GM21367 (cell line): Measurements from ENCODE around the gene EPDR1.

Experiments
- ATAC-seq: cut with Tn5 transposase; IDR thresholded peaks from one replicate; pipeline ENCODE4 v1.9.1; 2021; ENCODE audit not compliant: unreplicated experiment

Gene EPDR1

DNA sequence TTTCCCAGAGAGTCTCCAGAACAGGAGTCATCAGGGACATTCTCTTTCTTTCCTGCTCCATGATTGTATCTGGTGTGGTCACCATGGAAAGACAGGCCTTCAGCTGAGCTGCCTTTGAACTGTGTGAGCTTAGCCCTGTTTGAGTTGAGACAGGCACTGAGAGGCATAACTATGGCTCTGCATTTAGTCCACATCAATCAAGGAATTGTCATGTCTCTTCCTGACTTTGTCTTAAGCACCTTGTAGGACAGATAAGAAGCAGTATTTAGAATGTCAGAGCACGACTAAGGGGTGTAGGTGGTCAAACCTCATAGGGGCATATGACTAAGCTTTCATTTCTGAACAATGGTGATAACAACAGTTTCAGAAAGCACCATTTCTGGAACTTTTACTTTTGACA lies 53.5 kb downstream of the EPDR1 start:
- no peak for ATAC-seq

DNA sequence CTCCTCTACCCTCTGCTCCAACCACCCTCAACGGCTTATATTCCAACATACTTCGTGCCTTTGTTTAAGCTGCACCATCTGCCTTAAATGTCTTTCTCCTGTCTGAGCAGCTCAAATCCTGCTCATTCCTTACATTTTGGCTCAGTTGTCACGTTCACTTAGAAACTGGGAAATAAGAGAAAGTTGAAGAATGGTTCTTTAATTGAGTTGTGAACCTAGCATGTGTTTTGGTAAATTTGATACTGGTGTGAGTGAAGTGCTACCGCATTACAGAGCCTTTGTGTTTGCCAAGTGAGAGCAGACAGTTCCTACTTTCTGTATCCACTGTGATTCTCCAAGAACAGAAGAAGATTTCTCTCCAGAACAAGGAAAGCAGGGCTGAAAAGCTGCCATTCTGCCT lies 54.3 kb downstream of the EPDR1 start:
- no peak for ATAC-seq

DNA sequence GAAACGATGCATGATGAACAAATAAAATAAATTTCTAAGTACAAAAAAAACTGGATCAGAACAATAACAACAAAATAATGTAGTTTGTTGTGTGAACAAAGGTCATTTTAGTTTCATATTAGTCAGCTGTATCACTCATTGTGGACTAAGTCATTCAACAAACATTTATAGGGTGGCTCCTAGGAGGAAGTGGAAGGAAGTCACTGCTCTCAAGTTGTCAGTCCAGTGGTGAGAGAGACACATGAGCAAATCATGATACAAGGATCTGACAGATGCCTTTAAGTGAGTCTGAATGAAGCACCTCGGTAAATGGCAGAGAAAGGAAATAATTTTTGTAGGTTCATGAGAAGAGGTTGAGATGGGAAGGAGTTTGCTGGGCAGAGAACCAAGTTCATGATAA lies 56.8 kb downstream of the EPDR1 start:
- ATAC-seq: no peak

DNA sequence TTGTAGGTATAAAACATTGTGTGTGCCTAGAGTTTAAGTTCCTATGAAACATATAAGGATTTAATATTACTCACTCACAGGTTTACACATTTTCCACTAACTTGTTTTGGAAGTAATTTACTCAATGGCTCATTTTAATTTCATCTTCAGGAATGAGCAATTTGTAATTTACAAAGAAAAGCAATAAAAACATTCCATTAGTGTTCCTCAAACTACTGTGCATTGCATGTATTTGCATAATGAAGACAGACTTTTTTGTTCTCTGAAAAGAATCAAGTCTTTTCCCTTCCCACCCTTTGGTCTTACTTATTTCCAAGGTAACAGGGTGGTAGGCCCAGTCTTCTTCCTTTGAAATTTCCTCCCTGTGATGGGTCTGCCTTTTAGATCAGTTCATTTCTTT lies 61.2 kb downstream of the EPDR1 start:
- no peak for ATAC-seq

DNA sequence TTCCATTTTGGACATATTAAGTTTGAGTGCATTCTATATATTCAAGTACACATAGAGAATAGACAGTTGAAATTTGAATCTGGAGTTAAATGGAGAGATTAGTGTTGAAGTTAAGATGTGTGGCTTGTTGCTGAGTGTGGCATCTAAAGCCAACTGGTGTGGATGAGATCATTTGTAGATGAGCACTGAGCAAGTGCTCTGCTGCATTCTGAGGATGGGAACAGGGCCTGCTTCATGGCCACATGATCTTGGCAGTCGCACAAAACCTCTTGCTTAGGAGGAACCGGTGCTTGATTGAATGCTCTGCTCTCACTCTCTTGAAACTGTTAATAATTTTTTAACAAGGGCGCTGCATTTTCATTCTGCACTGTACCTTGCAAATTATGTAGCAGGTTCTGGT lies 62.0 kb downstream of the EPDR1 start:
- ATAC-seq: no peak

DNA sequence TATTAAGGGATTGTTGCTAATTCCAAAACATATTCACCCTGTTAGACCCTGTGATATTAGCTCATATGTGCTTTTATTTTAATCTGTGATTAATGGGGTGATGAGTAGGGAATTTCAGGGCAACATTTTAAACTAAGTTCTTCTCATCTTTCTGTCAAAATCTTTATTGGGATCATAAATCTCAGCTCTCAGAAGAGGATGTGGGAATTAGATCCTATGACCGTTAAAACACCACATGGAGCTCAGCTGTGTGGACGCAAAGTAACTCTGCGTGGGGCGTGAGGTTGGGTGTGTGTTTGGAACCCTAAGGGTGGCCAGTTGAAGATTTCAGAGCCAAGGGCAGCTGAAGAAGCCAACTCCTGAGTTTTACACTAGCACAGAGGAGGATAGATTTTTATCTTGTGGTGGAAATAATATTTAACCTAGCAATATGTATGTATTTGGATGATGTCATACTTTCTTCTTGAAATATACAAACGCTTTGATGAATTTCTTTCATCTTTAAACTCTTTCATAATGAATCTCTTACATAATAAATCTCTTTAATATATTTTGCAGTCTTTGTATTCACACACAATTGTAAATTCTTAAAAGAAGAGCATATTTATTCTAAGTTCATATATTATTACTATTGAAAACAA lies 64.4 kb downstream of the EPDR1 start:
- no peak for ATAC-seq

DNA sequence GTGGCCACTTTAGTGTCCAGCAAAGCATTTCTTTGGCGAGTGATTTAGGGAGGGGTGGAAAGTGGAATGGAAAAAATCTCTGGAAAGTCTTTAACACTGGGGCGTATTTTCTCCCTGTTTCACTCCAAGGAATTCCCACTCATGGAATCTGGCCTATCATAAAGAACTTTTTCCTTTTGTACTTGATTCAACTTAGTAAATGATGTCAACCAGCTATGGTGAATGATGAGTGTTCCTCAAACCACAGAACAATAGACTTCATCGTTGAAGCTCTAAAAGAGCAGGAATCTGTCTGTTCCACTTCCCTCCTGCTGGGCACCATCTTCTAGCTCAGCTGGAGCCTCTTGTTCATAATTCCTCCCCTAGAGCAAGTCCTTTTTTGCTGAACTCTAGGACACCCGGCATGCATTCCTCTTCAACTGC lies 66.5 kb downstream of the EPDR1 start:
- ATAC-seq: no peak

DNA sequence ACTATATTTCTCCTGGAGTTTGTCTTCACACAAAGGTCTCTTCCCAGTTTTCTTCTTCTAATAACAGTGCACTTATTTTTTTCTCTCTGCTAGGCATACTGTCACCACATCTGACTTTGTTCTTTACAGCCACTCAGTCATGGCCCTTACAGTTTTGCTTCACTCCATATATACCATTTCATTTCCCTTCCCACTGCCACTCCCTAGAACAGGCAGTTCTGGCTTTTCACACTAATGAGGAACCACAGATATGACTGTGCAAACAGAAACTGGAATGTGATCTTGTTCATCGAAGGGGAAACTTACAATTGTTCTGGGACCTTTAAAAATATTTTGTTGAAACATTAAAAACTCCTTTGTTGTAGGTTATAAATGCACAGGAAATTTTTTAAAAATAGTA lies 67.3 kb downstream of the EPDR1 start:
- ATAC-seq: no peak

DNA sequence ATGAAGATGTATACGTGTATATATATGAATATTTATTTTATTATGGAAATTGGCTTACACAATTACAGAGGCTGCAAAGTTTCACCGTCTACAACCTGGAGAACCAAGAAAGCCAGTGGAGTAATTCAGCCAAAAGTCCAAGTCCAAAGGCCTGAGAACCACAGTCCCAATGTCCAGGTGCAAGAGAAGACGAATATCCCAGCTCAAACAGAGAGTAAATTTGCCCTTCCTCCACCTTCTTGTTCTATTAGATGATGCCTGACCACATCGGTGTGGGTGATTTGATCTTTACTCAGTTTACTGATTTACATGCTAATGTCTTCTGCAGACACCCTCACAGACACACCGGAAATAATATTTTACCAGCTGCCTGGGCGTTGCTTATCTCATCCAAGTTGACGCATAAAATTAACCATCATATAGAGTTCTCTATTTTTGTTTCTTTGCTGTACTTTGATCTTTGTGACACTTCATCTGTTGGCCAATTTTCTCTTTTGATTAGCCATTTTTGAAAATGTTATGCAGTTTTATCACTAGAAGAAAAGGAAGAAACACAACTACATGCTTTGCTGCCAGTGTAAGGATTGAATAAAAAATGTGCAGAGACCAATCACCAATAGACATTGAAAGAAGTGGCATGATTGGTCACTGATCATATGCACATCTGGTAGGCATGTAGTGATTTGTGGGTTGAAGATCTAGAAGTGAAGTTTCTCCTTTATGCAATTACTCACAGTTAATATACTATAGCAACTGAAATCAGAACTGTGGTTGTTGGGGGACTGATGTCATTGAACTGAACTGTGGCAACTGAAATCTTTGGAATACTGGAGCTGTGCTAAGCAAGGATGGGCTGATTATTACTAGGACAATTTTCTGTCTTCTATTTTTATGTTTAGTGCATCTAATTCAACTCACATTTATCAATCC lies 68.5 kb downstream of the EPDR1 start:
- no peak for ATAC-seq

DNA sequence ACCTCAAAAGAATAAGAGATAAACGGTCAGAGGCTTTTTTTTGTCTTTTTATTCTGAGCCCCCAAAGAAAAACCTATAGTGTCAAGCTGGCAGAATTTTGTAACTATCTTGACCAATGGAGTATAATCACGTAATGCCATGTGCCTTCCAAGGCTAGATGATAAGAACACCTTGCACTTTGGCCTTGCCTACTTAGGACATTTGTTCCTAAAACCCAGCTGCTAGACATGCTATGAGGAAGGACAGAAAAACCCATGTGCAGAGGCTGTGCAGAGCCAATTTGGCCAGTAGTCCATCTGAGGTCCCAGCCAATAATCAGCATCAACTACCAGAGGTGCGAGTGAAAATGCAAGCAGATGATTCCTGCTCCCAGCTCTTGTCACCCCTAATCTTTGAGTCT lies 69.9 kb downstream of the EPDR1 start:
- ATAC-seq: no peak

DNA sequence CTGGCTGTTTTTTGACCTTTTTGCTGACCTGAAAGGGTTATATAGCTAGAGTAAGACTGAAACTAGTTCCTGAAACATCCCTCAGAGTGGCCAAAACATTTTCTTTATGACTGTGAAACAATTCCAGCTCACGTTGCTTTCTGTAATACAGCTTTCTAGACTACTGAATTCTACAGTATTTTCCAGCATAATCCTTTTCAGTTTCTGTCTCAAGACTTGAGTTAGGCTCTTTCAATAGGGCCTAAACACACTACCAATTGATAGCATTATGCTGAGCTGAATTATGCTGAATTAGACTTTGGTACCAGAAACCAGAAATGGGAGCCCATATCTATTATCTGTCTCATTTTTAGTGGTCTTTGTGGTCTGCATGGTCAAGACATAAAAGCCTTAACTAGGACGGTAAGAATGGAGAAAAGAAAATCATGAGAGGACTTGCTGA lies 72.6 kb downstream of the EPDR1 start:
- no peak for ATAC-seq

DNA sequence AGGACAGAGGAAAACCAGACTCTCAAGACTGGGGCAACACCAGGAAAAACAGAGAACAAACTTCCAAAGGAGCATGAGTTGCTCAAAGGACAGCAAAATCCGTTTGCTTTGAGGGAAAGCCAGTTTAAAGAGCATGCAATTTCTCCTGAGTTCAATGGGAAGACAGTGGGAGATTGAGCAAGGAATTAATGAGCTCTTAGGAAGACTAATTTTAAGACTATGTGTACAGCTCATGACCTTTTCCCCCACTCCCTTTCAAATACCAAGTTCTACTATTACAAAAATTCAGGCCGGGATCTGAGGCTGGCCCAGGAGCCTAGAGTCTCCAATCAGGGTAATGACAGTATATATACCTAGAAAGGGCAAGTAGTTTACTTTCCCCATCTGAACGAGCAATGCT lies 79.2 kb downstream of the EPDR1 start:
- no peak for ATAC-seq

DNA sequence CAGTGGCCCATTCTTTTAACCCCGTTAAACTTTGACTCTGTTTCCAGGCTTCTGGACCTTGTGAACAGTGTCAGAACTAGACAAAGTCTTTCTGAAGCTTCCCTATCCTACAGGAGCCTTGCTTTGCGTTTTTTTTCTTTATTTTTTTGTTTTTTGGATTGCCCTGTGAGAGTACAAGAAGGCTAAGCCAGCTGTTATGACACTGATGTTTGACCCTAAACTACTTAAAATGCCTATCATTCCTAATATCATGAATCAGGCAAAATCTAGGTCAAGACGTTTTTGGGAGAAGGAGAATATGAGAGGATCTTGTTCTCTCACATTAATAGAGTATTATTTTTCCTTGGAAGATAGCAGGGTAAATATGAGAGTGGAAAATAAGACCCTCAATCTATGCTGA lies 79.8 kb downstream of the EPDR1 start:
- ATAC-seq: no peak
